HEK293T (cell line): ENCODE measurements around the gene SPPL3.

ENCODE experiments used
- ARNT ChIP-seq: fragments of 450-650 bp; IDR thresholded peaks from 2 replicates; pipeline ENCODE4 v1.6.1; 2017; ENCODE audit warnings: mild to moderate bottlenecking
- BHLHE40 ChIP-seq: fragments of 450-650 bp; IDR thresholded peaks from 2 replicates; pipeline ENCODE4 v1.6.1; 2016; ENCODE audit warnings: mild to moderate bottlenecking, moderate library complexity, borderline replicate concordance
- ELF4 ChIP-seq: fragments of 450-650 bp; IDR thresholded peaks from 2 replicates; pipeline ENCODE4 v1.6.1; 2017; ENCODE audit warnings: antibody characterized with exemption
- FOXK2 ChIP-seq: fragments of 450-650 bp; IDR thresholded peaks from 2 replicates; pipeline ENCODE4 v1.6.1; 2016; ENCODE audit warnings: mild to moderate bottlenecking
- SUZ12 ChIP-seq: fragments of 450-650 bp; IDR thresholded peaks from 2 replicates; pipeline ENCODE4 v1.6.1; 2016; ENCODE audit warnings: mild to moderate bottlenecking
- TARDBP ChIP-seq: fragments of 450-650 bp; IDR thresholded peaks from 2 replicates; pipeline ENCODE4 v1.6.1; 2016
- TF ChIP-seq, protein P1 (sequence below): fragments of 450-650 bp; IDR thresholded peaks from 2 replicates; pipeline ENCODE4 v1.6.1; 2016

DNA sequence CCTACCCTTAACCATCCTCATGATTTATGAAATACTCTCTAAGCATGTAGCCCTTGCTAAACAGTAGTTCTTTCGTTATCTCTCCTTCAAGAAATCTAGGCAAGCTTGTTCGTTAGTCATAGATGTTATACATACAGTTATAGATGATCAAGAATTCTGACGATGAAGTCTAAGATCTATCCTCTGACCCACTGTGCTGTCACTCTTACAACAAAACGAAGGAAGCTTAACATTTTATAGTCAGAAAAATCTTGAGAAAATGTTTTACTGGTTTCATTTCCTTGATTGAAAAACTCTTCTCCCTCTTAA is 68.9 kb downstream of the SPPL3 start:
- TF ChIP-seq ELF4: no peak
- no peak for TF ChIP-seq BHLHE40
- TF ChIP-seq ARNT: no peak
- TF ChIP-seq, protein P1, sequence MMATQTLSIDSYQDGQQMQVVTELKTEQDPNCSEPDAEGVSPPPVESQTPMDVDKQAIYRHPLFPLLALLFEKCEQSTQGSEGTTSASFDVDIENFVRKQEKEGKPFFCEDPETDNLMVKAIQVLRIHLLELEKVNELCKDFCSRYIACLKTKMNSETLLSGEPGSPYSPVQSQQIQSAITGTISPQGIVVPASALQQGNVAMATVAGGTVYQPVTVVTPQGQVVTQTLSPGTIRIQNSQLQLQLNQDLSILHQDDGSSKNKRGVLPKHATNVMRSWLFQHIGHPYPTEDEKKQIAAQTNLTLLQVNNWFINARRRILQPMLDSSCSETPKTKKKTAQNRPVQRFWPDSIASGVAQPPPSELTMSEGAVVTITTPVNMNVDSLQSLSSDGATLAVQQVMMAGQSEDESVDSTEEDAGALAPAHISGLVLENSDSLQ: no peak
- no peak for TF ChIP-seq SUZ12
- TF ChIP-seq TARDBP: no peak
- no peak for TF ChIP-seq FOXK2
